Right atrium auricular region (tissue), 2 donors: ENCODE results near the gene SEPSECS. TPM values are rescaled to one million over a fixed set of nuclear protein-coding genes. Genes with fewer than 3 reads are reported as not detected.
A peak's percentile ranks its signal among the peaks of the same experiment; 100 is the strongest.

Experiments used
- DNase-seq: peaks from one replicate; pipeline ENCODE4 v3.0.0-alpha.2; 2019; ENCODE audit warnings: low spot score
- H3K27ac ChIP-seq, 2 donors: fragments of 200-600 bp; sonication (generic); 1 replicate in 1 of 2; 2 replicates in 1 of 2; pipeline ENCODE4 v1.5.1; 2016 to 2019
- H3K27me3 ChIP-seq, 2 donors: fragments of 200-600 bp; sonication (generic); one replicate each; pipeline versions ENCODE4 v1.5.1 to v1.6.0; 2017 to 2019
- H3K36me3 ChIP-seq: fragments of 200-600 bp; sonication (generic); one replicate; pipeline ENCODE4 v1.5.1; 2016
- H3K4me1 ChIP-seq, 2 donors: fragments of 200-600 bp; sonication (generic); one replicate each; pipeline versions ENCODE4 v1.5.1 to v1.6.0; 2017 to 2019
- H3K4me3 ChIP-seq, 2 donors: fragments of 200-600 bp; sonication (generic); 1 replicate in 1 of 2; 2 replicates in 1 of 2; pipeline ENCODE4 v1.5.1; 2017 to 2019; ENCODE audit warnings: mild to moderate bottlenecking in 1 of 2, moderate library complexity in 1 of 2
- H3K9me3 ChIP-seq, 2 donors: fragments of 200-600 bp; sonication (generic); one replicate each; pipeline ENCODE4 v1.5.1; 2019
- total RNA-seq, 2 donors: library from RNA; depleted of rRNA; stranded (reverse); fragments of >200 nt; gene quantifications; one replicate each; pipeline ENCODE4 v1.1.0, GENCODE V29; 2016
- TF ChIP-seq, protein P1 (sequence below), 2 donors: fragments of 200-600 bp; sonication (generic); IDR thresholded peaks; one replicate each; pipeline ENCODE4 v1.5.1; 2019; ENCODE audit warnings: antibody characterized with exemption in 2 of 2

The SEPSECS gene
- total RNA-seq, 2 donors from 2014 or later, result 2.4 to 3.9 TPM

DNA sequence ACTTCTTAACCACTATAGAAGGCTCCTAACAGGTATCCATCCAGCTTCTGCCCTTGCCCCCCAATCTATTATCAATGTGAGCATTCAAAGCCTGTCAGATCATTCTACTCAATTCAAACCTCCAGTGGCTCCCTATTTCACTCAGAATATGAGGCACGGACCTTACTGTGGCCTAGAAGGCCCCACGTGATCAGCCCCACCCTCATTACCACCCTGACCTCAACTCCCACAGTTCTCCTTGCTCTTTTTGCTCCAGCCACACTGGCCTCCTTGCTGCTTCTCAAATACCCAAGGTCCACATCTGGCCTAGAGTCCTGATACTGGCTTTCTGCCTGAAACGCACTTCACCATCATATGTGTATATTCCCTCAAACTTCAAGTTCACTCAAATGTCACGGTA lies 18.7 kb downstream of the SEPSECS start:
- no peak for DNase-seq
- H3K4me1 ChIP-seq, result no peaks in the 10 kb centered on the region
- TF ChIP-seq, protein P1, sequence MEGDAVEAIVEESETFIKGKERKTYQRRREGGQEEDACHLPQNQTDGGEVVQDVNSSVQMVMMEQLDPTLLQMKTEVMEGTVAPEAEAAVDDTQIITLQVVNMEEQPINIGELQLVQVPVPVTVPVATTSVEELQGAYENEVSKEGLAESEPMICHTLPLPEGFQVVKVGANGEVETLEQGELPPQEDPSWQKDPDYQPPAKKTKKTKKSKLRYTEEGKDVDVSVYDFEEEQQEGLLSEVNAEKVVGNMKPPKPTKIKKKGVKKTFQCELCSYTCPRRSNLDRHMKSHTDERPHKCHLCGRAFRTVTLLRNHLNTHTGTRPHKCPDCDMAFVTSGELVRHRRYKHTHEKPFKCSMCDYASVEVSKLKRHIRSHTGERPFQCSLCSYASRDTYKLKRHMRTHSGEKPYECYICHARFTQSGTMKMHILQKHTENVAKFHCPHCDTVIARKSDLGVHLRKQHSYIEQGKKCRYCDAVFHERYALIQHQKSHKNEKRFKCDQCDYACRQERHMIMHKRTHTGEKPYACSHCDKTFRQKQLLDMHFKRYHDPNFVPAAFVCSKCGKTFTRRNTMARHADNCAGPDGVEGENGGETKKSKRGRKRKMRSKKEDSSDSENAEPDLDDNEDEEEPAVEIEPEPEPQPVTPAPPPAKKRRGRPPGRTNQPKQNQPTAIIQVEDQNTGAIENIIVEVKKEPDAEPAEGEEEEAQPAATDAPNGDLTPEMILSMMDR (IDR thresholded peaks at IDR 0.05), result no peak

DNA sequence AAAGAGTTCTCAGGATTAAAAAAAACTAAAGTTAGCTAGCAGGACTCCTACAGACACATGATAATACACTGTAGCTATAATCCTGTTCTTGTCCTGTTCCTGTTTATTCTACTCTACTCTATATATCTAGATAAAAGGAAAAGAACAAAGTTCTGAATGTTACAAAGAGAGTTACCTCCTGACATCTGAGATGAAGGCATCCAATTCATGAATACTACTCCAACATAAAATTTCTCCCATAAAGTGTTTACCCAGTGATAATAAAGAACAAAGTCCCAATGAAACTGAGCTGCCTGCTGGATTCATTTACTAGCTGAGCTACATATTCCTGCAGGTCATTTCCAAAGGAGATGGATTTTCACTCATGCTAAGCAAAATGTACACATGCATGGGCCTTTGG lies 27.1 kb downstream of the SEPSECS start:
- Histone ChIP-seq H3K4me1 (peaks cover 0 to 7% of the 10 kb centered on the region in 2 donors), H3K9me3 (peaks cover 0 to 4% of the 10 kb centered on the region in 2 donors), H3K4me3 (no peak overlapping the region), H3K27ac (no peak overlapping the region), H3K27me3 (no peaks in the 10 kb centered on the region), H3K36me3 (no peaks in the 10 kb centered on the region)
- TF ChIP-seq, protein P1 (IDR thresholded peaks at IDR 0.05), result no peak
- DNase-seq, result no peak

More for the DNA sequence above, 18.7 kb downstream of the SEPSECS start:
- Histone ChIP-seq H3K9me3 (peaks cover 0 to 3% of the 10 kb centered on the region in 2 donors), H3K36me3 (no peaks in the 10 kb centered on the region), H3K27ac (no peak overlapping the region), H3K4me3 (no peak overlapping the region), H3K27me3 (no peaks in the 10 kb centered on the region)

DNA sequence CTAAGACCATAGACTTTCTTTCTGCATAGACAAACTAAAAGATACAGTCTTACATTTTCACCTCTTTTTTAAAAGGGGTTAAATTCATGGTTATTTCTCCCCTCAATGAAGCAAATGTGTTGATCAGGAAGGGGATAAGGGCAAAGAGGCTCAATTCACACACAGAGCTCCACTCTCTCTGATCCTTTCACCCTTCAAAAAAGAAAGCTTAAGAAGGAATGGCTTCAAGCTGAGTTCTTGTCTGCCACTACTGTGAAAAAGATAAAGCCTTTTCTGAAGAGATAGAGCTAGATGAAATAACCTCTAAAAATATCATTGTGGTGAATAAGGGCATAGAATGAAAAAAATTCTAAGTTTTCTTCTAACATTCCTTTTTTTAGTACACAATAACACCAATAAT lies 28.3 kb downstream of the SEPSECS start:
- Histone ChIP-seq H3K27me3 (no peaks in the 10 kb centered on the region), H3K36me3 (no peaks in the 10 kb centered on the region), H3K4me1 (peaks cover 0 to 7% of the 10 kb centered on the region in 2 donors), H3K9me3 (peaks cover 0 to 4% of the 10 kb centered on the region in 2 donors), H3K4me3 (no peak overlapping the region), H3K27ac (peak overlapping the region in 1 of 2 donors; percentile 35)
- DNase-seq, result no peak
- TF ChIP-seq, protein P1 (IDR thresholded peaks at IDR 0.05), result no peak

DNA sequence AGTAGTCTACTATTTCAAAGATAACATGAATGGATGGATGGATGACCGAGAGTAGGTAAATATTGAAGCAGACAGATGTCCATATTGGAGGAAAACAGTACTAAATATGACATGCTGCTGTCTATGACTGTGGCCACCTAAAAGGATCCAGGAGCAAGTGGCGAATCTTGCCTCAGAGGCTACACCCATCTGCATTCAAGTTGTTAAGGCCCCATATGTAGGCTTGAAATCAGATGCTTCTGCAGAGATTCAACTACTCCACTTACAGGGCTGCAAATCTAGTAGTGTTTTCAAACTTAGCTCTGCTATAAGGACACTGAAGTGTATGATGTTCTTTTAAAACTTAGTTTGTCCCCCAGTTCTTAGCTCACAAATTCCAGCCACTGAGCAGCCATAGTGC lies 28.9 kb downstream of the SEPSECS start:
- no peaks in the 10 kb centered on the region for H3K36me3 ChIP-seq
- TF ChIP-seq, protein P1 (IDR thresholded peaks at IDR 0.05), result no peak
- no peaks in the 10 kb centered on the region for H3K27me3 ChIP-seq
- H3K4me3 ChIP-seq, result no peak overlapping the region
- H3K9me3 ChIP-seq, result no peaks in the 10 kb centered on the region
- H3K4me1 ChIP-seq, result peaks cover 0 to 7% of the 10 kb centered on the region in 2 donors
- H3K27ac ChIP-seq, result no peak overlapping the region
- no peak for DNase-seq

DNA sequence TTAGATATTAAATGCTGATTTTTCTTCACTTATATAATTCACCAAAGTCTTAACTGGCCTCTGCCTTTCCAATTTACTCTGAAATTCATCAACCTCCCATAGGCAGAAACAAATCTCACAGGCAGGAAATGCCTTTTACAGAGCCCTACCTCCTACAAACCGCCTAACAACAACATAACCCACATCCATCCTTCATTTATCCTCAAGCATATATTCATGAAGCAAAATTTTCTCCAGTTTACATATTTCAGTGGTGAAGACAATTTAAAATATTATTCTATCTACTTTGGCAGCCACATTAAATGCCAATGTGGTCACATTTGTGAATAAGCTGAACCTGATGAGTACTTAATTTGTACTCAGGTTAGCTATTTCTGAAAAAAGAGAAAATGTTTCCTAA lies 30.3 kb downstream of the SEPSECS start:
- DNase-seq, result no peak
- Histone ChIP-seq H3K36me3 (no peaks in the 10 kb centered on the region), H3K4me3 (no peak overlapping the region), H3K27me3 (no peaks in the 10 kb centered on the region), H3K9me3 (no peaks in the 10 kb centered on the region), H3K4me1 (peaks cover 0 to 7% of the 10 kb centered on the region in 2 donors), H3K27ac (no peak overlapping the region)
- TF ChIP-seq, protein P1 (IDR thresholded peaks at IDR 0.05), result no peak

DNA sequence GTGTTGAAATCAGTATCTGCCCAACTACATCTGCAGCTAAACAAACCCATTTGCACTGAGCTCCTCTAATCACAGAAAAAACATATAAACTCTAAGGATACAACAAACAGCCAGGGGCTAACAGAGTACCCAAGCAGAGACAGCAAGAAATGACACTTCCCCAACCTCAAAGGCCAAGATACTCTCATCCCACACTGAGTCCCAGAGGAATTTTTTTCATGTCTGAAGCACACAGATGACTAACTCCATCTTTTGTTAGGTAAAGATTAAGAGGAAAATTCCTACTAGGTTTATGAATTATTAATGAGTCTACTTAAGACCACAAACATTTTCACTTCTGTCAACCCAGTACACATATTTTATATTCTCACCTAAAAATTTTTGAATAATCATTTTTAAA lies 31.6 kb downstream of the SEPSECS start:
- H3K27me3 ChIP-seq, result no peaks in the 10 kb centered on the region

More for the DNA sequence above, 31.6 kb downstream of the SEPSECS start:
- Histone ChIP-seq H3K27ac (no peak overlapping the region), H3K4me1 (peaks cover 0 to 7% of the 10 kb centered on the region in 2 donors), H3K9me3 (no peaks in the 10 kb centered on the region), H3K4me3 (no peak overlapping the region), H3K36me3 (peaks cover 4% of the 10 kb centered on the region)
- no peak for DNase-seq
- TF ChIP-seq, protein P1 (IDR thresholded peaks at IDR 0.05), result no peak
